ENCODE measurements around the gene CTNND2. TPM values are rescaled to one million over a fixed set of nuclear protein-coding genes. Genes with fewer than 3 reads are reported as not detected.

Gene CTNND2
- total RNA-seq, 6 donors from 2014 or later, result 1.1 to 12.4 (median 3.2) TPM

GRCh38 chr5:11608530-11608929 is 295.7 kb downstream of the CTNND2 start:
- Histone ChIP-seq H3K27ac (no peak overlapping the region), H3K9me3 (no peaks in the 10 kb centered on the region), H3K27me3 (no peaks in the 10 kb centered on the region), H3K36me3 (no peaks in the 10 kb centered on the region), H3K4me1 (no peaks in the 10 kb centered on the region), H3K4me3 (no peak overlapping the region)
- DNase-seq (no peak), ATAC-seq (ENCODE audit: low FRiP score in 2 of 2) (no peak)
- TF ChIP-seq POLR2A (IDR thresholded peaks at IDR 0.05) (no peak), EP300 (IDR thresholded peaks at IDR 0.05) (no peak), POLR2AphosphoS5 (IDR thresholded peaks at IDR 0.05) (no peak), CTCF (IDR thresholded peaks at IDR 0.05) (no peak)

- no peak for ATAC-seq (ENCODE audit: low FRiP score in 2 of 2)
- H3K4me1 ChIP-seq, result no peaks in the 10 kb centered on the region
- DNase-seq, result no peak
- no peak overlapping the region for H3K4me3 ChIP-seq
- H3K27ac ChIP-seq, result no peak overlapping the region
- TF ChIP-seq CTCF (IDR thresholded peaks at IDR 0.05) (no peak), POLR2A (IDR thresholded peaks at IDR 0.05) (no peak), POLR2AphosphoS5 (IDR thresholded peaks at IDR 0.05) (no peak), EP300 (IDR thresholded peaks at IDR 0.05) (no peak)
- H3K36me3 ChIP-seq, result no peaks in the 10 kb centered on the region
- no peaks in the 10 kb centered on the region for H3K27me3 ChIP-seq
- H3K9me3 ChIP-seq, result no peaks in the 10 kb centered on the region
These were observed 296.2 kb downstream of the CTNND2 start for GRCh38 chr5:11607944-11608483.

- WGBS, 2 donors, result 77 to 88% methylated on average over 3 of the region's 3 CpGs
- no peak for DNase-seq
- Histone ChIP-seq H3K9me3 (no peaks in the 10 kb centered on the region), H3K36me3 (no peaks in the 10 kb centered on the region), H3K4me1 (no peaks in the 10 kb centered on the region), H3K4me3 (no peak overlapping the region), H3K27me3 (no peaks in the 10 kb centered on the region), H3K27ac (no peak overlapping the region)
- TF ChIP-seq CTCF (IDR thresholded peaks at IDR 0.05) (no peak), POLR2A (IDR thresholded peaks at IDR 0.05) (no peak), EP300 (IDR thresholded peaks at IDR 0.05) (no peak), POLR2AphosphoS5 (IDR thresholded peaks at IDR 0.05) (no peak)
- ATAC-seq (ENCODE audit: low FRiP score in 2 of 2), result no peak
These were observed 301.9 kb downstream of the CTNND2 start for GRCh38 chr5:11602298-11602697.

- H3K27me3 ChIP-seq, result no peaks in the 10 kb centered on the region
- no peak overlapping the region for H3K27ac ChIP-seq
- no peak for DNase-seq
- H3K36me3 ChIP-seq, result no peaks in the 10 kb centered on the region
- WGBS, 2 donors, result 90 to 93% methylated on average over 5 of the region's 5 CpGs
- no peaks in the 10 kb centered on the region for H3K4me1 ChIP-seq
- H3K9me3 ChIP-seq, result no peaks in the 10 kb centered on the region
- no peak for ATAC-seq (ENCODE audit: low FRiP score in 2 of 2)
- TF ChIP-seq EP300 (IDR thresholded peaks at IDR 0.05) (no peak), POLR2AphosphoS5 (IDR thresholded peaks at IDR 0.05) (no peak), CTCF (IDR thresholded peaks at IDR 0.05) (no peak), POLR2A (IDR thresholded peaks at IDR 0.05) (no peak)
- no peak overlapping the region for H3K4me3 ChIP-seq
These were observed 304.7 kb downstream of the CTNND2 start for GRCh38 chr5:11599499-11599898.

- ATAC-seq (ENCODE audit: low FRiP score in 2 of 2) (no peak), DNase-seq (no peak)
- H3K4me3 ChIP-seq, result no peak overlapping the region
- H3K36me3 ChIP-seq, result no peaks in the 10 kb centered on the region
- no peaks in the 10 kb centered on the region for H3K4me1 ChIP-seq
- 70 to 79% methylated on average over 5 of the region's 5 CpGs for WGBS, 2 donors
- TF ChIP-seq EP300 (IDR thresholded peaks at IDR 0.05) (no peak), POLR2AphosphoS5 (IDR thresholded peaks at IDR 0.05) (no peak), CTCF (IDR thresholded peaks at IDR 0.05) (no peak), POLR2A (IDR thresholded peaks at IDR 0.05) (no peak)
- H3K9me3 ChIP-seq, result no peaks in the 10 kb centered on the region
- no peak overlapping the region for H3K27ac ChIP-seq
- H3K27me3 ChIP-seq, result no peaks in the 10 kb centered on the region
These were observed 307.6 kb downstream of the CTNND2 start for GRCh38 chr5:11596657-11597071.
